Measurements from ENCODE around the gene SPDYE3.

SPDYE3 gene

DNA sequence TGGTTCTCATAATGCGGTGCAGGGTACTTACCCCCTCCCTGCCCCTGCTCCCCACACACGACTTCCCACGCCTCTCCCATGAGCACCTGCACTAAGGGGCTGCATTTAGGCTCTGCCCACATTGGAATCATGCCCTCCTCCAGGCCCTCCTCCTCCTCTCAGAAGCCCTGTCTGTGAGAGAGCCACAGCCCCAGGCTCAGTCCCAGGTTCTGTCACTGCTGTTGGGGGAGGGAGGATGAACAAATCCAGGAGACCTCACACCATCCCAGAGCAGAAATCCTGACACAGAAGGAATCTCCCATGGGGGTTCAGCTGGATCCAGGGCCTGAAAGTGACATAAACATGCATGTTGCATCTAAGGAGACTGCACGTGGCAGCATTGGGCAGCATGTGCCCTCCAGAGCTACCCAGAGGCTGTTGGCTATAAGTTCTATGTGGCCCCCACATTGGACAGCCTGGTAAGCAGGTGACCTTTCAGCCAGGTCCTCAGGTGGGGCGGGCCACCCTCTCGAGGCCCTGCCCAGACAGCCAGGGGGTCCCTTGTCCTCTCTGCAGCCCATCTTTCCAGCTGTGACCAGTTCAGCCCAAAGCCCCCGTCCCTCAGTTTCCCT, 64.2 kb downstream of the SPDYE3 start:
- no peak for DNase-seq (ENCODE audit: low read depth)
- H3K4me3 ChIP-seq (replicated peaks; ENCODE audit: low read depth, low read length): no peak overlapping the region
- TF ChIP-seq, protein P1, sequence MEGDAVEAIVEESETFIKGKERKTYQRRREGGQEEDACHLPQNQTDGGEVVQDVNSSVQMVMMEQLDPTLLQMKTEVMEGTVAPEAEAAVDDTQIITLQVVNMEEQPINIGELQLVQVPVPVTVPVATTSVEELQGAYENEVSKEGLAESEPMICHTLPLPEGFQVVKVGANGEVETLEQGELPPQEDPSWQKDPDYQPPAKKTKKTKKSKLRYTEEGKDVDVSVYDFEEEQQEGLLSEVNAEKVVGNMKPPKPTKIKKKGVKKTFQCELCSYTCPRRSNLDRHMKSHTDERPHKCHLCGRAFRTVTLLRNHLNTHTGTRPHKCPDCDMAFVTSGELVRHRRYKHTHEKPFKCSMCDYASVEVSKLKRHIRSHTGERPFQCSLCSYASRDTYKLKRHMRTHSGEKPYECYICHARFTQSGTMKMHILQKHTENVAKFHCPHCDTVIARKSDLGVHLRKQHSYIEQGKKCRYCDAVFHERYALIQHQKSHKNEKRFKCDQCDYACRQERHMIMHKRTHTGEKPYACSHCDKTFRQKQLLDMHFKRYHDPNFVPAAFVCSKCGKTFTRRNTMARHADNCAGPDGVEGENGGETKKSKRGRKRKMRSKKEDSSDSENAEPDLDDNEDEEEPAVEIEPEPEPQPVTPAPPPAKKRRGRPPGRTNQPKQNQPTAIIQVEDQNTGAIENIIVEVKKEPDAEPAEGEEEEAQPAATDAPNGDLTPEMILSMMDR (IDR thresholded peaks at IDR 0.05; ENCODE audit: low read length, missing control alignments): no peak
